Panc1 (cell line): Measurements from ENCODE around the gene TMEM244. TPM values are rescaled to one million over a fixed set of nuclear protein-coding genes. Genes with fewer than 3 reads are reported as not detected.

Experiments
- ATAC-seq: fragments of 200-7000 bp; cut with Tn5 transposase; 2 replicates; pipeline ENCODE4 v1.9.1; 2020; ENCODE audit warnings: mild to moderate bottlenecking, moderate library complexity
- BruUV-seq: library from RNA; stranded (reverse); fragments of 400-500 nt; replicated peaks from 2 replicates; lab custom pipeline; 2021; lab: Mats Ljungman, UMichigan
- CTCF ChIA-PET: fragments of 300-600 bp; sonication (Branson Sonifier 250); formaldehyde crosslinking; loops from one replicate; lab custom pipeline; 2022; ENCODE audit warnings: antibody characterized with exemption; lab: Charles Lee
- POLR2A ChIA-PET: fragments of 300-600 bp; sonication (Branson Sonifier 250); formaldehyde crosslinking; loops from one replicate; lab custom pipeline; 2022; ENCODE audit warnings: antibody characterized with exemption; lab: Charles Lee
- DNase-seq: peaks from one replicate; pipeline ENCODE4 v3.0.0-alpha.2; 2010; ENCODE audit warnings: low read depth, low spot score
- H3K27ac ChIP-seq: 2 replicates; pipeline ENCODE4 v1.5.1; 2011; ENCODE audit warnings: mild to moderate bottlenecking, low read length, inconsistent platforms
- H3K27me3 ChIP-seq: fragments of 200-500 bp; sonication (Bioruptor generic); 2 replicates; pipeline ENCODE4 v1.6.0; 2014; ENCODE audit warnings: low read length, inconsistent platforms; ENCODE audit not compliant: control insufficient read depth, insufficient read depth
- H3K36me3 ChIP-seq: fragments of 200-500 bp; sonication (Bioruptor generic); 2 replicates; pipeline ENCODE4 v1.5.1; 2014; ENCODE audit warnings: inconsistent platforms, mild to moderate bottlenecking, low read length, moderate library complexity; ENCODE audit not compliant: control insufficient read depth, insufficient read depth
- H3K4me1 ChIP-seq: 2 replicates; pipeline ENCODE4 v1.5.1; 2011; ENCODE audit warnings: inconsistent platforms, mild to moderate bottlenecking, low read length, moderate library complexity; ENCODE audit not compliant: control insufficient read depth, insufficient read depth
- H3K4me3 ChIP-seq, 2 experiments: 2 replicates each; pipeline ENCODE4 v1.5.1; 2011 to 2012; ENCODE audit warnings: low read depth in 2 of 2, low read length in 2 of 2, mild to moderate bottlenecking in 2 of 2, inconsistent platforms in 1 of 2, moderate library complexity in 1 of 2
- H3K9me3 ChIP-seq: fragments of 200-500 bp; sonication (Bioruptor generic); 2 replicates; pipeline ENCODE4 v1.5.1; 2014; ENCODE audit warnings: low read depth, mild to moderate bottlenecking, inconsistent platforms, low read length, moderate library complexity; ENCODE audit not compliant: control insufficient read depth, insufficient read depth
- POLR2AphosphoS5 ChIP-seq: IDR thresholded peaks from 2 replicates; pipeline ENCODE4 v1.6.1; 2012; ENCODE audit warnings: mild to moderate bottlenecking, low read depth, low read length, moderate library complexity
- SIN3A ChIP-seq: IDR thresholded peaks from 2 replicates; pipeline ENCODE4 v1.6.1; 2012; ENCODE audit warnings: low read depth, mild to moderate bottlenecking, low read length, moderate library complexity, borderline replicate concordance; ENCODE audit not compliant: insufficient read depth
- TCF7L2 ChIP-seq: IDR thresholded peaks from 2 replicates; pipeline ENCODE4 v1.6.1; 2011; ENCODE audit warnings: mild to moderate bottlenecking, low read depth, low read length, inconsistent platforms
- in situ Hi-C: cut with HindIII; loops from 2 replicates; pipeline ENCODE4 v1.10.0; 2016; ENCODE audit warnings: low sequenced_read_pairs, low pct_unique_long_range_greater_than_20kb
- intact Hi-C: fragments of 100-400 bp; cut with micrococcal nuclease; formaldehyde crosslinking; loops from one replicate; pipeline ENCODE4 v1.10.0; 2022; ENCODE audit not compliant: unreplicated experiment
- total RNA-seq: library from RNA; stranded (reverse); gene quantifications from one replicate; pipeline ENCODE4 v1.2.1, GENCODE V29; 2021; ENCODE audit not compliant: unreplicated experiment
- TF ChIP-seq, protein P1 (sequence below), 2 experiments: IDR thresholded peaks; 2 replicates each; pipeline ENCODE4 v1.6.1; 2011 to 2012; ENCODE audit warnings: low read depth in 2 of 2, control low read depth in 1 of 2, low read length in 1 of 2, mild to moderate bottlenecking in 1 of 2, moderate library complexity in 1 of 2; ENCODE audit not compliant: insufficient read depth in 1 of 2
- TF ChIP-seq, protein P2 (sequence below): fragments of 450-650 bp; IDR thresholded peaks from 2 replicates; pipeline ENCODE4 v1.5.1; 2017; ENCODE audit warnings: mild to moderate bottlenecking

The TMEM244 gene
- total RNA-seq, 1 experiment from 2014 or later: not detected

- no peaks in the 10 kb centered on the region for H3K9me3 ChIP-seq
- BruUV-seq: no TSS peak
- H3K27me3 ChIP-seq: no peaks in the 10 kb centered on the region
- no peak overlapping the region for H3K4me3 ChIP-seq
- H3K27ac ChIP-seq: no peak overlapping the region
- intact Hi-C loops (no loop called here), in situ Hi-C loops (no loop called here)
- no peak for DNase-seq
- CTCF ChIA-PET: no interaction called here
- no peaks in the 10 kb centered on the region for H3K4me1 ChIP-seq
- no peak for ATAC-seq
- TF ChIP-seq, protein P1, sequence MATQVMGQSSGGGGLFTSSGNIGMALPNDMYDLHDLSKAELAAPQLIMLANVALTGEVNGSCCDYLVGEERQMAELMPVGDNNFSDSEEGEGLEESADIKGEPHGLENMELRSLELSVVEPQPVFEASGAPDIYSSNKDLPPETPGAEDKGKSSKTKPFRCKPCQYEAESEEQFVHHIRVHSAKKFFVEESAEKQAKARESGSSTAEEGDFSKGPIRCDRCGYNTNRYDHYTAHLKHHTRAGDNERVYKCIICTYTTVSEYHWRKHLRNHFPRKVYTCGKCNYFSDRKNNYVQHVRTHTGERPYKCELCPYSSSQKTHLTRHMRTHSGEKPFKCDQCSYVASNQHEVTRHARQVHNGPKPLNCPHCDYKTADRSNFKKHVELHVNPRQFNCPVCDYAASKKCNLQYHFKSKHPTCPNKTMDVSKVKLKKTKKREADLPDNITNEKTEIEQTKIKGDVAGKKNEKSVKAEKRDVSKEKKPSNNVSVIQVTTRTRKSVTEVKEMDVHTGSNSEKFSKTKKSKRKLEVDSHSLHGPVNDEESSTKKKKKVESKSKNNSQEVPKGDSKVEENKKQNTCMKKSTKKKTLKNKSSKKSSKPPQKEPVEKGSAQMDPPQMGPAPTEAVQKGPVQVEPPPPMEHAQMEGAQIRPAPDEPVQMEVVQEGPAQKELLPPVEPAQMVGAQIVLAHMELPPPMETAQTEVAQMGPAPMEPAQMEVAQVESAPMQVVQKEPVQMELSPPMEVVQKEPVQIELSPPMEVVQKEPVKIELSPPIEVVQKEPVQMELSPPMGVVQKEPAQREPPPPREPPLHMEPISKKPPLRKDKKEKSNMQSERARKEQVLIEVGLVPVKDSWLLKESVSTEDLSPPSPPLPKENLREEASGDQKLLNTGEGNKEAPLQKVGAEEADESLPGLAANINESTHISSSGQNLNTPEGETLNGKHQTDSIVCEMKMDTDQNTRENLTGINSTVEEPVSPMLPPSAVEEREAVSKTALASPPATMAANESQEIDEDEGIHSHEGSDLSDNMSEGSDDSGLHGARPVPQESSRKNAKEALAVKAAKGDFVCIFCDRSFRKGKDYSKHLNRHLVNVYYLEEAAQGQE (IDR thresholded peaks at IDR 0.05; ENCODE audit: insufficient read depth in 1 of 2, low read depth in 2 of 2, low read length in 1 of 2): no peak
- TF ChIP-seq SIN3A (no peak), POLR2AphosphoS5 (no peak), TCF7L2 (no peak)
- TF ChIP-seq, protein P2, sequence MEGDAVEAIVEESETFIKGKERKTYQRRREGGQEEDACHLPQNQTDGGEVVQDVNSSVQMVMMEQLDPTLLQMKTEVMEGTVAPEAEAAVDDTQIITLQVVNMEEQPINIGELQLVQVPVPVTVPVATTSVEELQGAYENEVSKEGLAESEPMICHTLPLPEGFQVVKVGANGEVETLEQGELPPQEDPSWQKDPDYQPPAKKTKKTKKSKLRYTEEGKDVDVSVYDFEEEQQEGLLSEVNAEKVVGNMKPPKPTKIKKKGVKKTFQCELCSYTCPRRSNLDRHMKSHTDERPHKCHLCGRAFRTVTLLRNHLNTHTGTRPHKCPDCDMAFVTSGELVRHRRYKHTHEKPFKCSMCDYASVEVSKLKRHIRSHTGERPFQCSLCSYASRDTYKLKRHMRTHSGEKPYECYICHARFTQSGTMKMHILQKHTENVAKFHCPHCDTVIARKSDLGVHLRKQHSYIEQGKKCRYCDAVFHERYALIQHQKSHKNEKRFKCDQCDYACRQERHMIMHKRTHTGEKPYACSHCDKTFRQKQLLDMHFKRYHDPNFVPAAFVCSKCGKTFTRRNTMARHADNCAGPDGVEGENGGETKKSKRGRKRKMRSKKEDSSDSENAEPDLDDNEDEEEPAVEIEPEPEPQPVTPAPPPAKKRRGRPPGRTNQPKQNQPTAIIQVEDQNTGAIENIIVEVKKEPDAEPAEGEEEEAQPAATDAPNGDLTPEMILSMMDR: no peak
- no peaks in the 10 kb centered on the region for H3K36me3 ChIP-seq
- POLR2A ChIA-PET: no interaction called here
These were observed 59.2 kb downstream of the TMEM244 start for GRCh38 chr6:129801909-129802308.

- no peaks in the 10 kb centered on the region for H3K9me3 ChIP-seq
- no peak for ATAC-seq
- H3K4me3 ChIP-seq: no peak overlapping the region
- ChIA-PET POLR2A (no interaction called here), CTCF (no interaction called here)
- TF ChIP-seq POLR2AphosphoS5 (no peak), SIN3A (no peak), TCF7L2 (no peak)
- TF ChIP-seq, protein P1 (IDR thresholded peaks at IDR 0.05; ENCODE audit: insufficient read depth in 1 of 2, low read depth in 2 of 2, low read length in 1 of 2): no peak
- TF ChIP-seq, protein P2: no peak
- in situ Hi-C loops: no loop called here
- no peak overlapping the region for H3K27ac ChIP-seq
- no peaks in the 10 kb centered on the region for H3K36me3 ChIP-seq
- DNase-seq: no peak
- intact Hi-C loops: no loop called here
- no peaks in the 10 kb centered on the region for H3K4me1 ChIP-seq
- no peaks in the 10 kb centered on the region for H3K27me3 ChIP-seq
- no TSS peak for BruUV-seq
These were observed 65.9 kb downstream of the TMEM244 start for GRCh38 chr6:129795261-129795660.
